ENCODE measurements around the gene LY9. TPM values are rescaled to one million over a fixed set of nuclear protein-coding genes. Genes with fewer than 3 reads are reported as not detected.

LY9 gene
- total and polyA plus RNA-seq, 4 donors: 0.21 to 1.5 (median 0.63) TPM

GRCh38 chr1:160750608-160751007 lies 45.4 kb upstream of the LY9 start:
- H3K4me3 ChIP-seq (ENCODE audit: low read depth in 1 of 3, low read length in 3 of 3): no peak overlapping the region
- H3K9ac ChIP-seq (ENCODE audit: low read depth in 1 of 2, low read length in 2 of 2): no peak overlapping the region
- H3K36me3 ChIP-seq (ENCODE audit: control insufficient read depth in 4 of 4, insufficient read depth in 3 of 4, low read depth in 1 of 4, low read length in 3 of 4): no peaks in the 10 kb centered on the region
- 82% methylated on average over 2 of the region's 2 CpGs for WGBS
- DNase-seq (ENCODE audit: low spot score): no peak
- TF ChIP-seq YY1 (IDR thresholded peaks at IDR 0.05) (no peak), ATF3 (IDR thresholded peaks at IDR 0.05) (no peak), SP1 (IDR thresholded peaks at IDR 0.05) (no peak), FOXA2 (IDR thresholded peaks at IDR 0.05) (no peak), RXRA (IDR thresholded peaks at IDR 0.05) (no peak), MAX (IDR thresholded peaks at IDR 0.05) (no peak), JUND (IDR thresholded peaks at IDR 0.05) (no peak), GABPA (IDR thresholded peaks at IDR 0.05 in 1 of 2, conservative IDR thresholded peaks at IDR 0.05 in 1 of 2) (no peak), REST (IDR thresholded peaks at IDR 0.05) (no peak), HNF4G (IDR thresholded peaks at IDR 0.05) (no peak), RAD21 (IDR thresholded peaks at IDR 0.05) (no peak)
- TF ChIP-seq, protein P1, sequence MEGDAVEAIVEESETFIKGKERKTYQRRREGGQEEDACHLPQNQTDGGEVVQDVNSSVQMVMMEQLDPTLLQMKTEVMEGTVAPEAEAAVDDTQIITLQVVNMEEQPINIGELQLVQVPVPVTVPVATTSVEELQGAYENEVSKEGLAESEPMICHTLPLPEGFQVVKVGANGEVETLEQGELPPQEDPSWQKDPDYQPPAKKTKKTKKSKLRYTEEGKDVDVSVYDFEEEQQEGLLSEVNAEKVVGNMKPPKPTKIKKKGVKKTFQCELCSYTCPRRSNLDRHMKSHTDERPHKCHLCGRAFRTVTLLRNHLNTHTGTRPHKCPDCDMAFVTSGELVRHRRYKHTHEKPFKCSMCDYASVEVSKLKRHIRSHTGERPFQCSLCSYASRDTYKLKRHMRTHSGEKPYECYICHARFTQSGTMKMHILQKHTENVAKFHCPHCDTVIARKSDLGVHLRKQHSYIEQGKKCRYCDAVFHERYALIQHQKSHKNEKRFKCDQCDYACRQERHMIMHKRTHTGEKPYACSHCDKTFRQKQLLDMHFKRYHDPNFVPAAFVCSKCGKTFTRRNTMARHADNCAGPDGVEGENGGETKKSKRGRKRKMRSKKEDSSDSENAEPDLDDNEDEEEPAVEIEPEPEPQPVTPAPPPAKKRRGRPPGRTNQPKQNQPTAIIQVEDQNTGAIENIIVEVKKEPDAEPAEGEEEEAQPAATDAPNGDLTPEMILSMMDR (IDR thresholded peaks at IDR 0.05; ENCODE audit: low read depth, low read length, missing input control): no peak
- no peaks in the 10 kb centered on the region for H3K4me1 ChIP-seq (ENCODE audit: control insufficient read depth in 4 of 4, insufficient read depth in 4 of 4, low read length in 3 of 4)
- no peak overlapping the region for H3K27ac ChIP-seq (ENCODE audit: low read depth in 1 of 2, low read length in 2 of 2)
- H3K27me3 ChIP-seq (ENCODE audit: control insufficient read depth in 4 of 4, insufficient read depth in 4 of 4, low read length in 3 of 4): no peaks in the 10 kb centered on the region
- no peaks in the 10 kb centered on the region for H3K9me3 ChIP-seq (ENCODE audit: control insufficient read depth in 4 of 4, low read length in 3 of 4)

DNA sequence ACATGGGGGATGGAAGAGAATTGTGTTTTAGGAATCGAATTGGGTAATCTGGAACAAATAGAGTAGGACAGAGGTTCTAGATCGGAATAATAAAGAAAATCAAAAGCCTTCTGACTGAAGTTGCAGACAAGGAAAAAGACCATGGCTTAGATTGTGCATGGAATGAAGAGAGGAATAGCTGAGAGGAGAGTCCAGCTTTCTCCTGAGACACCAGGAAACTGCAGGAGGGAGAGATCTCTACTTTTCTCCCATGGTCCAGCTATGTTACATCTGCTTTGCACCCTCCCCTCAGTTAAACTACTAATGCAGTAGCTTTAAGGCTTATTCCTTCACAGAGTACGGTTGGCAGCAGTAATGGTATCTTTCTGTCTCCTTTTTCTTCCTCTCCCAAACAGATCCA lies 43.6 kb upstream of the LY9 start:
- Histone ChIP-seq H3K9me3 (ENCODE audit: control insufficient read depth in 4 of 4, low read length in 3 of 4) (no peaks in the 10 kb centered on the region), H3K27me3 (ENCODE audit: control insufficient read depth in 4 of 4, insufficient read depth in 4 of 4, low read length in 3 of 4) (no peaks in the 10 kb centered on the region), H3K27ac (ENCODE audit: low read depth in 1 of 2, low read length in 2 of 2) (no peak overlapping the region), H3K4me3 (ENCODE audit: low read depth in 1 of 3, low read length in 3 of 3) (no peak overlapping the region), H3K9ac (ENCODE audit: low read depth in 1 of 2, low read length in 2 of 2) (no peak overlapping the region), H3K4me1 (ENCODE audit: control insufficient read depth in 4 of 4, insufficient read depth in 4 of 4, low read length in 3 of 4) (no peaks in the 10 kb centered on the region), H3K36me3 (ENCODE audit: control insufficient read depth in 4 of 4, insufficient read depth in 3 of 4, low read depth in 1 of 4, low read length in 3 of 4) (no peaks in the 10 kb centered on the region)
- DNase-seq (ENCODE audit: low spot score): no peak
- 71% methylated on average over 3 of the region's 3 CpGs for WGBS
- TF ChIP-seq SP1 (IDR thresholded peaks at IDR 0.05): no peak
- no peak for TF ChIP-seq HNF4A (conservative IDR thresholded peaks at IDR 0.05)
- no peak for TF ChIP-seq RAD21 (IDR thresholded peaks at IDR 0.05)
- no peak for TF ChIP-seq MAX (IDR thresholded peaks at IDR 0.05)
- TF ChIP-seq HNF4G (IDR thresholded peaks at IDR 0.05): no peak
- TF ChIP-seq, protein P1 (IDR thresholded peaks at IDR 0.05; ENCODE audit: low read depth, low read length, missing input control): no peak
- no peak for TF ChIP-seq RXRA (IDR thresholded peaks at IDR 0.05)
- TF ChIP-seq YY1 (IDR thresholded peaks at IDR 0.05): no peak
- TF ChIP-seq REST (IDR thresholded peaks at IDR 0.05): no peak
- no peak for TF ChIP-seq FOXA2 (IDR thresholded peaks at IDR 0.05)
- TF ChIP-seq FOXA1 (IDR thresholded peaks at IDR 0.05): no peak
- no peak for TF ChIP-seq JUND (IDR thresholded peaks at IDR 0.05)
- TF ChIP-seq, protein P2, sequence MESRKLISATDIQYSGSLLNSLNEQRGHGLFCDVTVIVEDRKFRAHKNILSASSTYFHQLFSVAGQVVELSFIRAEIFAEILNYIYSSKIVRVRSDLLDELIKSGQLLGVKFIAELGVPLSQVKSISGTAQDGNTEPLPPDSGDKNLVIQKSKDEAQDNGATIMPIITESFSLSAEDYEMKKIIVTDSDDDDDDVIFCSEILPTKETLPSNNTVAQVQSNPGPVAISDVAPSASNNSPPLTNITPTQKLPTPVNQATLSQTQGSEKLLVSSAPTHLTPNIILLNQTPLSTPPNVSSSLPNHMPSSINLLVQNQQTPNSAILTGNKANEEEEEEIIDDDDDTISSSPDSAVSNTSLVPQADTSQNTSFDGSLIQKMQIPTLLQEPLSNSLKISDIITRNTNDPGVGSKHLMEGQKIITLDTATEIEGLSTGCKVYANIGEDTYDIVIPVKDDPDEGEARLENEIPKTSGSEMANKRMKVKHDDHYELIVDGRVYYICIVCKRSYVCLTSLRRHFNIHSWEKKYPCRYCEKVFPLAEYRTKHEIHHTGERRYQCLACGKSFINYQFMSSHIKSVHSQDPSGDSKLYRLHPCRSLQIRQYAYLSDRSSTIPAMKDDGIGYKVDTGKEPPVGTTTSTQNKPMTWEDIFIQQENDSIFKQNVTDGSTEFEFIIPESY (IDR thresholded peaks at IDR 0.05): no peak
- TF ChIP-seq TAF1 (conservative IDR thresholded peaks at IDR 0.05): no peak
- no peak for TF ChIP-seq ATF3 (IDR thresholded peaks at IDR 0.05)
